HCT116 (cell line): ENCODE measurements around the gene OPCML. TPM values are rescaled to one million over a fixed set of nuclear protein-coding genes. Genes with fewer than 3 reads are reported as not detected.

Experiments
- ATAC-seq: fragments of 200-7000 bp; cut with Tn5 transposase; 2 replicates; pipeline ENCODE4 v1.9.1; 2020; ENCODE audit warnings: mild to moderate bottlenecking, moderate library complexity
- BruUV-seq: library from RNA; stranded (reverse); fragments of 400-500 nt; replicated peaks from 2 replicates; lab custom pipeline; 2021; lab: Mats Ljungman, UMichigan
- CTCF ChIA-PET: fragments of 300-600 bp; sonication (Branson Sonifier 250); formaldehyde crosslinking; loops from one replicate; lab custom pipeline; 2021; ENCODE audit warnings: antibody characterized with exemption; lab: Charles Lee
- POLR2A ChIA-PET: fragments of 300-600, 350-600 bp; sonication (Branson Sonifier 250); formaldehyde crosslinking; loops from one replicate; lab custom pipeline; 2021; ENCODE audit warnings: antibody characterized with exemption; lab: Charles Lee
- RAD21 ChIA-PET, 2 experiments: fragments of 300-600 bp; sonication (Branson Sonifier 250); formaldehyde crosslinking; loops; one replicate each; lab custom pipeline; 2023; ENCODE audit warnings: low total read pairs in 2 of 2; ENCODE audit not compliant: uncharacterized antibody in 2 of 2, unreplicated experiment in 2 of 2, low non-redundant PET in 1 of 2; lab: Charles Lee
- DNase-seq: peaks from one replicate; pipeline ENCODE4 v3.0.0-alpha.2; 2010; ENCODE audit warnings: low read depth, low spot score
- H2AFZ ChIP-seq: fragments of 200-600 bp; shearing (Covaris generic), sonication (generic); 2 replicates; pipeline ENCODE4 v1.6.1; 2017; ENCODE audit warnings: low read depth, mixed run types, mixed read lengths, antibody characterized with exemption, low read length; ENCODE audit not compliant: poor library complexity, severe bottlenecking
- H3K27ac ChIP-seq: 2 replicates; pipeline ENCODE4 v1.5.1; 2012; ENCODE audit warnings: low read depth, low read length
- H3K27me3 ChIP-seq: fragments of 200-600 bp; sonication (generic); 2 replicates; pipeline ENCODE4 v1.6.1; 2016; ENCODE audit warnings: mixed run types, low read length, mixed read lengths; ENCODE audit not compliant: insufficient read depth
- H3K36me3 ChIP-seq, 2 experiments: fragments of 200-500 bp in 1 of 2; fragments of 200-600 bp in 1 of 2; sonication (Bioruptor generic) in 1 of 2; sonication (generic) in 1 of 2; 2 replicates each; pipeline versions ENCODE4 v1.5.1 to v1.6.1; 2014 to 2016; ENCODE audit warnings: low read length in 2 of 2, inconsistent platforms in 1 of 2, mixed read lengths in 1 of 2, mixed run types in 1 of 2; ENCODE audit not compliant: insufficient read depth in 2 of 2, control insufficient read depth in 1 of 2
- H3K4me1 ChIP-seq, 2 experiments: fragments of 200-600 bp in 1 of 2; sonication (generic) in 1 of 2; 2 replicates each; pipeline versions ENCODE4 v1.5.1 to v1.6.1; 2012 to 2017; ENCODE audit warnings: low read length in 2 of 2, inconsistent platforms in 1 of 2, mild to moderate bottlenecking in 1 of 2, mixed read lengths in 1 of 2, mixed run types in 1 of 2, moderate library complexity in 1 of 2; ENCODE audit not compliant: insufficient read depth in 2 of 2, control insufficient read depth in 1 of 2
- H3K4me2 ChIP-seq: fragments of 200-600 bp; sonication (generic); 2 replicates; pipeline ENCODE4 v1.6.1; 2017; ENCODE audit warnings: mixed run types, low read length, mixed read lengths
- H3K4me3 ChIP-seq, 2 experiments: fragments of 200-600 bp in 1 of 2; sonication (generic) in 1 of 2; replicated peaks in 1 of 2; 2 replicates each; pipeline ENCODE4 v1.5.1; 2011 to 2016; ENCODE audit warnings: low read length in 2 of 2, control low read depth in 1 of 2, low read depth in 1 of 2, mild to moderate bottlenecking in 1 of 2, mixed read lengths in 1 of 2, mixed run types in 1 of 2
- H3K79me2 ChIP-seq: fragments of 200-600 bp; sonication (generic); 2 replicates; pipeline ENCODE4 v1.6.1; 2017; ENCODE audit warnings: mild to moderate bottlenecking, mixed run types, low read length, moderate library complexity, mixed read lengths; ENCODE audit not compliant: insufficient read depth
- H3K9ac ChIP-seq: fragments of 200-600 bp; sonication (generic); 2 replicates; pipeline ENCODE4 v1.6.1; 2016; ENCODE audit warnings: low read length, mixed read lengths
- H3K9me2 ChIP-seq: fragments of 200-600 bp; sonication (generic), shearing (Covaris generic); 2 replicates; pipeline ENCODE4 v1.6.1; 2017; ENCODE audit warnings: mixed run types, mild to moderate bottlenecking, moderate library complexity; ENCODE audit not compliant: insufficient read depth
- H3K9me3 ChIP-seq, 2 experiments: fragments of 200-500 bp in 1 of 2; fragments of 200-600 bp in 1 of 2; sonication (Bioruptor generic) in 1 of 2; sonication (generic) in 1 of 2; 2 replicates each; pipeline ENCODE4 v1.6.1; 2014 to 2017; ENCODE audit warnings: low read length in 2 of 2, mixed read lengths in 2 of 2, inconsistent platforms in 1 of 2, low read depth in 1 of 2, mild to moderate bottlenecking in 1 of 2, mixed run types in 1 of 2, moderate library complexity in 1 of 2; ENCODE audit not compliant: control insufficient read depth in 1 of 2, insufficient read depth in 1 of 2
- H4K20me1 ChIP-seq: fragments of 200-600 bp; sonication (generic), shearing (Covaris generic); 2 replicates; pipeline ENCODE4 v1.6.1; 2017; ENCODE audit warnings: mixed run types, mild to moderate bottlenecking, moderate library complexity; ENCODE audit not compliant: insufficient read depth
- CEBPB ChIP-seq: IDR thresholded peaks from 2 replicates; pipeline ENCODE4 v1.6.1; 2012; ENCODE audit warnings: low read depth
- EGR1 ChIP-seq: IDR thresholded peaks from 2 replicates; pipeline ENCODE4 v1.6.1; 2012; ENCODE audit warnings: low read depth
- EZH2phosphoT487 ChIP-seq: fragments of 200-600 bp; IDR thresholded peaks from 2 replicates; pipeline ENCODE4 v1.6.1; 2018; ENCODE audit warnings: antibody characterized with exemption, borderline replicate concordance
- FOSL1 ChIP-seq: IDR thresholded peaks from 2 replicates; pipeline ENCODE4 v1.6.1; 2012; ENCODE audit warnings: low read depth
- JUND ChIP-seq: IDR thresholded peaks from 2 replicates; pipeline ENCODE4 v1.6.1; 2012
- MAX ChIP-seq: IDR thresholded peaks from 2 replicates; pipeline ENCODE4 v1.6.1; 2012
- POLR2AphosphoS5 ChIP-seq: IDR thresholded peaks from 2 replicates; pipeline ENCODE4 v1.6.1; 2011; ENCODE audit warnings: mild to moderate bottlenecking, low read depth, low read length, moderate library complexity
- REST ChIP-seq: IDR thresholded peaks from 2 replicates; pipeline ENCODE4 v1.6.1; 2012; ENCODE audit warnings: low read depth
- TCF7L2 ChIP-seq: IDR thresholded peaks from 2 replicates; pipeline ENCODE4 v1.7.0; 2011; ENCODE audit warnings: borderline replicate concordance, inconsistent platforms; ENCODE audit not compliant: insufficient read depth, insufficient read length; ENCODE audit errors: extremely low read depth
- YY1 ChIP-seq: IDR thresholded peaks from 2 replicates; pipeline ENCODE4 v1.6.1; 2011; ENCODE audit warnings: low read length, low read depth, moderate library complexity, mild to moderate bottlenecking; ENCODE audit not compliant: insufficient replicate concordance; ENCODE audit errors: extremely low read depth
- ZNF274 ChIP-seq: fragments of 200-500 bp; sonication (Bioruptor generic); IDR thresholded peaks from 2 replicates; pipeline ENCODE4 v1.6.1; 2014; ENCODE audit warnings: mild to moderate bottlenecking, low read depth, low read length, inconsistent platforms
- intact Hi-C: fragments of 100-400 bp; cut with micrococcal nuclease; formaldehyde crosslinking; loops from 2 replicates; pipeline ENCODE4 v1.10.0; 2022
- total RNA-seq: library from RNA; stranded (reverse); gene quantifications from one replicate; pipeline ENCODE4 v1.2.1, GENCODE V29; 2021; ENCODE audit not compliant: unreplicated experiment

OPCML gene
- total RNA-seq, 1 experiment from 2014 or later = not detected

GRCh38 chr11:133355095-133355494, 177.2 kb downstream of the OPCML start:
- Histone ChIP-seq H3K9me2 (no peaks in the 10 kb centered on the region), H2AFZ (no peak overlapping the region), H3K9me3 (peaks cover 0 to 15% of the 10 kb centered on the region in 2 experiments; a peak in 2 of 4 replicates), H3K79me2 (no peaks in the 10 kb centered on the region), H3K36me3 (no peaks in the 10 kb centered on the region), H3K9ac (no peak overlapping the region), H3K27me3 (no peaks in the 10 kb centered on the region), H4K20me1 (no peaks in the 10 kb centered on the region), H3K4me1 (no peaks in the 10 kb centered on the region), H3K27ac (no peak overlapping the region), H3K4me2 (no peak overlapping the region), H3K4me3 (no peak overlapping the region)
- ChIA-PET CTCF (no interaction called here), POLR2A (no interaction called here), RAD21 (no interaction called here)
- TF ChIP-seq MAX = no peak
- TF ChIP-seq EGR1 = no peak
- no peak for TF ChIP-seq FOSL1
- no peak for TF ChIP-seq TCF7L2
- BruUV-seq = no TSS peak
- DNase-seq (no peak), ATAC-seq (no peak)
- intact Hi-C loops = no loop called here

- ATAC-seq = no peak
- Histone ChIP-seq H3K27ac (no peak overlapping the region), H3K9ac (no peak overlapping the region), H3K9me3 (peaks cover 5 to 17% of the 10 kb centered on the region in 2 experiments; a peak in 2 of 4 replicates), H3K4me3 (no peak overlapping the region), H3K27me3 (no peaks in the 10 kb centered on the region), H3K4me1 (no peaks in the 10 kb centered on the region), H3K79me2 (no peaks in the 10 kb centered on the region), H3K9me2 (no peaks in the 10 kb centered on the region), H2AFZ (no peak overlapping the region), H4K20me1 (no peaks in the 10 kb centered on the region)
- intact Hi-C loops = no loop called here
- POLR2A ChIA-PET = no interaction called here
- TF ChIP-seq POLR2AphosphoS5 (no peak), JUND (no peak), CEBPB (no peak), REST (no peak), ZNF274 (no peak), EZH2phosphoT487 (no peak), YY1 (no peak), EGR1 (no peak)
- TF ChIP-seq, all 23 proteins: peak for 0
- CTCF ChIA-PET = no interaction called here
- DNase-seq = no peak
- BruUV-seq = no TSS peak
- RAD21 ChIA-PET = no interaction called here
- Histone ChIP-seq H3K4me2 (no peak overlapping the region), H3K36me3 (no peaks in the 10 kb centered on the region)
Measured at GRCh38 chr11:133354069-133354468, 178.2 kb downstream of the OPCML start.
